NCI-H510A treated with DMSO at 0.1 percent for 48 hours (cell line): ENCODE measurements around the gene C1orf210.

Source experiments
- DNase-seq: peaks from one replicate; lab custom pipeline; 2025; lab: John Stamatoyannopoulos, UW

C1orf210 gene

GRCh38 chr1:43312212-43312623 is 26.8 kb upstream of the C1orf210 start:
- DNase-seq = no peak

GRCh38 chr1:43311521-43311920 is 26.1 kb upstream of the C1orf210 start:
- DNase-seq = no peak

- DNase-seq = no peak
Observed at GRCh38 chr1:43309405-43310025, 24.1 kb upstream of the C1orf210 start.

GRCh38 chr1:43308635-43309404 is 23.4 kb upstream of the C1orf210 start:
- DNase-seq = no peak

GRCh38 chr1:43307458-43308158 is 22.2 kb upstream of the C1orf210 start:
- DNase-seq = no peak

DNA sequence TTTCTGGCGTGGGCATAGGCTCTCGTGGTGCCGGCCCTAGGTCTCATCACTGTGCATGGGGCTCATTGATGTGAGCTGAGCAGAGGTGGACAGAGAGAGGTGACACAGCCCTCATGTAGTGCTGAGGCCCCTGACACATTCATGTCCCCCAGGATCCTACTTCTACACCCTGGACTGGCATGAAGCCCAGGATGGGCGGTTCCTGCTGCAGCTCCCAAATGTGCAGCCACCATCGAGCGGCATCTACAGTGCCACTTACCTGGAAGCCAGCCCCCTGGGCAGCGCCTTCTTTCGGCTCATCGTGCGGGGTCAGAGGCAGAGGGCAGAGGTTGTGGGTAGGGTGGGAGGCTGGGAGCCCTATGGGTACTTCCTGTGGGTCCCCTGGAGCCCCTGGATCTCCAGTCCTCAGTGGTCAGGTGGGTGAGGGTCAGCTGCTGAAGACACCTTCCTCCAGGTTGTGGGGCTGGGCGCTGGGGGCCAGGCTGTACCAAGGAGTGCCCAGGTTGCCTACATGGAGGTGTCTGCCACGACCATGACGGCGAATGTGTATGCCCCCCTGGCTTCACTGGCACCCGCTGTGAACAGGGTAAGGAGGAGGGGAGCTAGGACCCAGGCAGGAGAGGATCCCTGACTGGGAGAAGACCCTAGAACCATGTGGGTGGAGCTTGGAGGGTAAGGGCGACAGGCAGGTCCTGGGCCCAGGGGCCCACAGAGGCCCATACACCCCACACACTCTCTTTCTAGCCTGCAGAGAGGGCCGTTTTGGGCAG is 21.5 kb upstream of the C1orf210 start:
- DNase-seq = no peak

DNA sequence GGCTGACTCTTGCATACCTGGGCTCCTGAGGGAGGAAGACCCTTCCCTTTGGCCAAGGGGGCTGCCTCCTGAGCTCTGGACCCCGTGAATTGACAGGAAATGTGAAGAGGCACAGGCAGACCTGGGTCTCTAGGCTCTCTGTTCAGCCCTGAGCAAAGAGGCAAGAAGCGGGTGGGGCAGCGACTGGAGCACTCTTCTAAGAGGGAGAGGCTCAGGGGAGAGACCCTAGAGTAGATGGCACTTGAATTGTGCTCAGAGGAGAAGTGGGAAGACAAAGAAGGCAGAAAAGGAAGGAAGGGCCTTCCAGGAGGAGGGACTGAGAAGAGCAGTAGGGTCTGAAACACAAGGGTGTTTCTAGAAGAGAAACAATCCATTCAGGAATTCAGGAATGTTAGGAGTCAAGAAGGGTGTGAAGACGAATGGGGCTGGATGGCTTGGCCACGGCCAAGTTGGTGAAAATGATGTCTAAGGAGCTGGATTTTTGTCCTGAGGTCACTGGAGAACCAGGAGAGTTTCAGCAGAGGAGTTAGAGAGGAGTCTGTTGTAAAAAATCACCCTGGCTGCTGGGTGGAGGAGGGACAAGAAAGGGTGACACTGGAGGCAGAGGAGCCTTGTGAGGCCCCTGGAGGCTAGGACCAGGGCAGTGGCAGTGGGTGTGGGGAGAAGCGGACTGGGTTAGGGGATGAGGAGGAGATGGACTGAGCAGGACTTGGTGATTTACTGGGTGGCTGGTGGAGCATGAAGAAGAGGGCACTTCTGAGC is 20.7 kb upstream of the C1orf210 start:
- DNase-seq = no peak

GRCh38 chr1:43305461-43305860 is 20.1 kb upstream of the C1orf210 start:
- no peak for DNase-seq

DNA sequence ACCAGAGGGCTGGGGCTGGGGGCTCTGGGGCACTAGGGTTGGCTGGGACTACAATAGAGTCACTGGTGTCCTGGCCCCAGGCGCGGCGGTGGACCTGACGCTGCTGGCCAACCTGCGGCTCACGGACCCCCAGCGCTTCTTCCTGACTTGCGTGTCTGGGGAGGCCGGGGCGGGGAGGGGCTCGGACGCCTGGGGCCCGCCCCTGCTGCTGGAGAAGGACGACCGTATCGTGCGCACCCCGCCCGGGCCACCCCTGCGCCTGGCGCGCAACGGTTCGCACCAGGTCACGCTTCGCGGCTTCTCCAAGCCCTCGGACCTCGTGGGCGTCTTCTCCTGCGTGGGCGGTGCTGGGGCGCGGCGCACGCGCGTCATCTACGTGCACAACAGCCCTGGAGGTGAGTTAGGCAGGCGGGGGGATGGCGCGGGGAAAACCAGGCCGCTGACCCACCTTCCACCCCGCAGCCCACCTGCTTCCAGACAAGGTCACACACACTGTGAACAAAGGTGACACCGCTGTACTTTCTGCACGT is 19.5 kb upstream of the C1orf210 start:
- DNase-seq = no peak

GRCh38 chr1:43304314-43304681 is 18.9 kb upstream of the C1orf210 start:
- no peak for DNase-seq

DNA sequence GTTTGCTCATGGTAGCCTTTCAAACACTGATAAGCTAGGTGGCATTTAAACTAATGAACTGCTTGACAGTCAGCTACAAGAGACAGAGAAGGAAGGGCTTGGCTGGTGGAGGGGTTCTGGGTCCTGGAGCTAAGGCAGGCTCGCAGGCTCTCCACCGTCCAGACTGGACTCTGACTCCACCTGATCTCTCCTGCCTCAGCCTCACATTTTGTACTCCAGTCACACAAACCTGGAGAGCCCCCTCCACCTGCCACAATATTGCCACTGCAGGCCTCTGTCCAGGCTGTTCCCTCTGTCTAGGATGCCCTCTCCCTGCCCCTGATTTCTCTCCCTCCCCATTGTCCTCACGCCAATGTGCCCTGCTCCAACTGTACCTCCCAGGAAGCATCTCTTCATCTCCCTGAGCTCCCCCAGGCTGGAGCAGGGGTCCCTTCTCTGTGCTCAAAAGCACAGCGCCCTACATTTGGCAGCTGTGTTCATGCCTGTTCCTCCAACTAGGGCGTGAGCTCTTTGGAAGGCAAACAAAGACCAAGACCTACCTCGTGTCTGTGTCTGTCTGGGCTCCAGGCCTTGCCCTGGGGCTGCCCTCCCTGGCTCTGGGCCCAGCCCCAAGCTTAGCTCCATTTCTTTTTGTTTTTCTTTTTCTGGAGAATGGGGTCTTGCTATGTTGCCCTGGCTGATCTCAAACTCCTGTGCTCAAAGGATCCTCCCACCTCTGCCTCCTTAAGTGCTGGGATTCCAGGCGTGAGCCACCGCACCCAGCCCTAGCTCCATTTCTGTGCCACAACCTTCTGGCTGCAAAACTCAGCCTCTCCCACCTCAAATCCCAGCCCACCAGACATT is 18.3 kb upstream of the C1orf210 start:
- no peak for DNase-seq

DNA sequence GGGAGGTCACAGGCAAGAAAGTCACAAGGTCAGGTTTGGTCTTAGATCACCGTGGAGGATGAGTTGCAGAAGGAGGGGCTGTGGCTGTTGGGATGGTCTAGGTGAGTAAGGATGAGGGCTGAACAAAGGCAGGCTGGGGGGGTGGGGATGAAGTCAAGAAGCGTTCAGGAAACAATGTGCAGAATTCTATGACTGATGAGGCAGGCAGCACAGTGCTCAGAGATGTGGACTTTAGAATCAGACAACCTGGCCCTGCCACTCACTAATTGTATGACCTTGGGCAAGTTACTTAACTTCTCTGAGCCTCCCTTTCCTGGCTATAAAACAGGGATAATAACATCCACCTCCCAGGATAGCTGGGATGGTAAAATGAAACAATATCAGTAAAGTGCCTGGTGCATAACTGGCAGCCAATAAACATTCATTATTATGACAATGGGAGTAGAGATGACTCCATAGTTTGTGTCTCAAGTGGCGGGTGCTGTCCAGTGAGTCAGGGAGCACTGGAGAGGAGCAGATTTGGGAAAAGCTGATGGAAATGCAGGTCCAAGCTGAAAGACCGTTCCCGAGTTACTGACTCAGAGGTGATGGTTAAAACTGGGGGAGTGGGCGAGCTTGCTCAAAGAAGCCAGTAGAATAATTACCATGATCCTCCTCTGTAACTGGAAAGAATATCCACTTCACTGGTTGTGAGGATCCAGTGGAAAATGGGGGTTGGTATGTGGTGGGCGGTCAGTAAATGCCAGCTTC is 17.5 kb upstream of the C1orf210 start:
- DNase-seq = no peak

- DNase-seq = no peak
Observed at GRCh38 chr1:43302201-43302600, 16.8 kb upstream of the C1orf210 start.

DNA sequence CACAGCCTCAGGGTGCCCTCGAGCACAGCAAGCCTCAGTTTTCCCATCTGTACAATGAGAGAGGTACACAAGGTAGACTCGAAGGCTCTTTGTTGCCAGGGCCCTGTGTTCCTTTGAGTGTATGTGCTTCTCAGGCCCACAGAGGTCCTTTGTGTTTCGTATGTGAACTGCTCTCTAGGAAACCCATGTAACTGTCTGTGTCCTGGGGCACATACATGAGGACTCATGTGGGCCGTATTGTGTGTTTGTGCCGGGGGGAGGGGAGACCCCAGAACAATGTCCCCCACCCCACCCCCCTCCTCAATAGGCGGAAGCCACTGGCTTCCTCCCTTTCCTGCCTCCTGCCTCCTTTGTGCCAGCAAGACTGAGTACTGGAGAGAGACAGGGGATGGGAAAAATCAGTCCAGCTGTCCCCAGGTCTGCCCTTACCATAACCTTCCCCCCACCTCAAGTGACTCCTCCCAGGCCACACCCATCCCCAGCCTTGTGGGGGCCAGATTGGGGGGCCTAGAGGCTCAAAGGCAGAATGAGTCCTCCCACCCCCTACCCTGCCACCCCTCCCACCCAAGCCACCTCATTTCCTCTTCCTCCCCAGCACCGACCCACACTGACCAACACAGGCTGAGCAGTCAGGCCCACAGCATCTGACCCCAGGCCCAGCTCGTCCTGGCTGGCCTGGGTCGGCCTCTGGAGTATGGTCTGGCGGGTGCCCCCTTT is 15.2 kb upstream of the C1orf210 start, which contains the start of gene TIE1:
Gene TIE1, plus strand, starts transcription at position 605 of the 717 bp plus-strand sequence. Its CDS starts 90 bp downstream, at position 695.
- no peak for DNase-seq

DNA sequence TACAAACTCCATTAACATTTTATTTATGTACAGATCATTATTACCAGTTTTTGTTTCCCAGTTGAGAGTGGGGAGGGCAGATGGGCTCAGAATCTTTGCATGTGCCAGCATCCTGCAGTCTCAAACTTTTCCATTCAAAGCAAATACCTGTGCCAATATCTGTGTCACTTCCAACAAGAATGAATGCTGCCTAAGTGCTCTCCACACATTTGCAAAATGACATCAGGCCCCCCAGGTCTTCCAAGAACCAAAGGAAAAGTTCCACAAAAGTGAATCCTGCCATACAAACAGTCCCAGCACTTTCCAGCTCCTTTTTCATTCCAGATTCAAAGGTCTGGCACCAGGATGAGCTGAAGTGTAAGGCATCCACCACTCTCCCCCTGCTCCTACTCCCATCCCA is 13.7 kb upstream of the C1orf210 start:
- no peak for DNase-seq

DNA sequence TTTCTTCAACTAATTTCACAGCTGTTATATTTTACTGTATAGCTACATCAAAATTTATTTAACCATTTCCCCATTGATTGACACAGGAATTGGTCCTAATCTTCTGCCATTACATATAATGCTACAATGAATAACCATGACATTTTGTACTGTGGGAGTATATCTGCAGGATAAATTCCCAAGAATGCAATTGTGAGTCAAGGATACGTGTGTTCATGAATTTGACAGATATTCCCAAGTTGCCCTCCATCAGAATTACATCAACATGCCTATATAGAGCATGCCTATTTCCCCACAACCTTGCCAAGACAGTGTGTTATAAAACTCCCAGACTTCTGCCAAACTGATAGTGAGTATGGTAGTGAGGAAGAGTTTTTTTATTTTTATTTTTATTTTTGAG is 12.7 kb upstream of the C1orf210 start:
- DNase-seq = no peak

- DNase-seq = no peak
Observed at GRCh38 chr1:43296207-43296606, 10.8 kb upstream of the C1orf210 start.

GRCh38 chr1:43294761-43295160 is 9.4 kb upstream of the C1orf210 start:
- no peak for DNase-seq
